Stomach (tissue), 4 donors: ENCODE data around the gene PTPRE.

ENCODE experiments used
- CTCF ChIP-seq, 7 experiments: fragments of 450-650 bp in 4 of 7; fragments of 200-600 bp in 3 of 7; sonication (generic) in 3 of 7; IDR thresholded peaks; one replicate each; pipeline ENCODE4 v1.5.1; 2016 to 2019; ENCODE audit warnings: antibody characterized with exemption in 7 of 7, control low read depth in 2 of 7, mild to moderate bottlenecking in 1 of 7
- EP300 ChIP-seq: sonication (generic); formaldehyde crosslinking; IDR thresholded peaks from one replicate; pipeline ENCODE4 v1.6.1; 2017; ENCODE audit warnings: antibody characterized with exemption
- POLR2A ChIP-seq, 4 donors: fragments of 450-650 bp; IDR thresholded peaks; one replicate each; pipeline ENCODE4 v1.6.1; 2016; ENCODE audit warnings: antibody characterized with exemption in 4 of 4, control low read depth in 2 of 4, mild to moderate bottlenecking in 1 of 4, moderate library complexity in 1 of 4

GRCh38 chr10:128065881-128066534, 159.1 kb downstream of the PTPRE start:
- TF ChIP-seq CTCF (IDR thresholded peaks at IDR 0.05) (no peak), EP300 (no peak), POLR2A (IDR thresholded peaks at IDR 0.05) (no peak)
